ENCODE measurements around the gene NXF1. TPM values are rescaled to one million over a fixed set of nuclear protein-coding genes. Genes with fewer than 3 reads are reported as not detected.
"Not testable (repeated sequence)": the region's sequence is repeated elsewhere in the genome, so short reads cannot be mapped to it uniquely, and the experiment has no call there.

Gene NXF1
- total and polyA plus RNA-seq, 7 donors: 36.3 to 67.0 (median 42.3) TPM

- H3K4me1 ChIP-seq: peaks cover 27% of the 10 kb centered on the region
- peak; percentile 98 to 99 for DNase-seq
- ATAC-seq: peak; percentile 96 to 98 (median 96)
- WGBS, 3 donors: 1 to 3% (median 2%) methylated on average over 46 to 60 of the region's 60 CpGs
- no peaks in the 10 kb centered on the region for H3K9me3 ChIP-seq
- no peaks in the 10 kb centered on the region for H3K27me3 ChIP-seq (ENCODE audit: insufficient read depth in 3 of 3, low read length in 2 of 3)
- no peak for TF ChIP-seq CTCF (IDR thresholded peaks at IDR 0.05)
- peak within 1 kb of the TSS; percentile 86 for H3K4me3 ChIP-seq
- peaks cover 4 to 38% of the 10 kb centered on the region in 2 donors for H3K36me3 ChIP-seq (ENCODE audit: insufficient read depth in 1 of 2, low read depth in 1 of 2)
- peak within 1 kb of the TSS; percentile 98 for H3K27ac ChIP-seq
- intact Hi-C loops (cut with DNase I): no loop called here
Measured at GRCh38 chr11:62771144-62772021, 33.9 kb downstream of the NXF1 start, which contains the start of gene TAF6L. Gene TAF6L, plus strand, starts transcription at chr11:62771396. Its CDS starts 4,388 bp downstream, at chr11:62775784.

DNA sequence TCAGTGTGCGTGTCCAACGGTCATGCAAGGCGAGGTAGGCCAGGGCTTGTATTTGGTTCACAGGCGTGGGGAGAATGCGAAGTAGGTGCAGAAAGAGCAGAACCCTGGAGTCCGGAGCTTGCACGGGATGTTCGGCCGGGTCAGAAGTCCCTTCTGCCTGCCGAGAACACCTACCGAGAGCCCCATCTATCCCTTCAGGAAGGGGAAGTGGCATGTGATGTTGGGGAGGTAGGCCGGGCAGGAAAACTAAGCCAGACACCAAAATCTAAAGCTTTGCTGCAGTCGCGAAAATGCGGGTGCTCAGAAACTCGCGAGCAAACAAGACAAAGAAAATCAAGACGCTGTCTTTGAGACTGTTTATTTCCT, 34.5 kb downstream of the NXF1 start:
- no peak for TF ChIP-seq CTCF (IDR thresholded peaks at IDR 0.05)
- H3K36me3 ChIP-seq (ENCODE audit: insufficient read depth in 1 of 2, low read depth in 1 of 2): peaks cover 10 to 38% of the 10 kb centered on the region in 2 donors
- H3K4me1 ChIP-seq: peaks cover 27% of the 10 kb centered on the region
- DNase-seq (peak in 1 of 2 donors; percentile 63), ATAC-seq (peak; percentile 4 to 35 (median 22))
- H3K9me3 ChIP-seq: no peaks in the 10 kb centered on the region
- H3K27ac ChIP-seq: peak overlapping the region; percentile 98
- peak overlapping the region; percentile 86 for H3K4me3 ChIP-seq
- no peaks in the 10 kb centered on the region for H3K27me3 ChIP-seq (ENCODE audit: insufficient read depth in 3 of 3, low read length in 2 of 3)
- 1% methylated on average over 18 of the region's 18 CpGs for WGBS, 3 donors
- intact Hi-C loops (cut with DNase I): no loop called here

DNA sequence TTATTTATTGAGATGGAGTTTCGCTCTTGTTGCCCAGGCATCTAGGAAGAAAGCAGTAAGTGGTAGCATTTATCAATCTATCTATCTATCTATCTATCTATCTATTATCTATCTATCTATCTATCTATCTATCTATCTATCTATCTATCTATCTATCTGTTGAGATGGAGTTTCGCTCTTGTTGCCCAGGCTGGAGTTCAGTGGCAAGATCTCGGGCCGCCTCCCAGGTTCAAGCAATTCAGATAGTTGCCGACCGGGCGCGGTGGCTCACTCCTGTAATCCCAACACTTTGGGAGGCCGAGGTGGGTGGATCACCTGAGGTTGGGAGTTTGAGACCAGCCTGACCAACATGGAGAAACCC, 44.4 kb downstream of the NXF1 start:
- H3K27ac ChIP-seq: peak overlapping the region; percentile 87
- peak in 1 of 4 donors; percentile 9 for ATAC-seq
- peaks cover 11% of the 10 kb centered on the region for H3K4me1 ChIP-seq
- WGBS, 3 donors: 32 to 40% (median 36%) methylated on average over 9 of the region's 9 CpGs
- peak overlapping the region; percentile 96 for H3K4me3 ChIP-seq
- H3K27me3 ChIP-seq (ENCODE audit: insufficient read depth in 3 of 3, low read length in 2 of 3); H3K9me3 ChIP-seq; DNase-seq: not testable (repeated sequence)
- peaks cover 4 to 30% of the 10 kb centered on the region in 2 donors for H3K36me3 ChIP-seq (ENCODE audit: insufficient read depth in 1 of 2, low read depth in 1 of 2)
- intact Hi-C loops (cut with DNase I): loop anchor here in 1 of 2 donors (5.0 kb wide), 1 partner anchor 34 kb away; the partner anchor contains the start of genes HNRNPUL2 and TTC9C

DNA sequence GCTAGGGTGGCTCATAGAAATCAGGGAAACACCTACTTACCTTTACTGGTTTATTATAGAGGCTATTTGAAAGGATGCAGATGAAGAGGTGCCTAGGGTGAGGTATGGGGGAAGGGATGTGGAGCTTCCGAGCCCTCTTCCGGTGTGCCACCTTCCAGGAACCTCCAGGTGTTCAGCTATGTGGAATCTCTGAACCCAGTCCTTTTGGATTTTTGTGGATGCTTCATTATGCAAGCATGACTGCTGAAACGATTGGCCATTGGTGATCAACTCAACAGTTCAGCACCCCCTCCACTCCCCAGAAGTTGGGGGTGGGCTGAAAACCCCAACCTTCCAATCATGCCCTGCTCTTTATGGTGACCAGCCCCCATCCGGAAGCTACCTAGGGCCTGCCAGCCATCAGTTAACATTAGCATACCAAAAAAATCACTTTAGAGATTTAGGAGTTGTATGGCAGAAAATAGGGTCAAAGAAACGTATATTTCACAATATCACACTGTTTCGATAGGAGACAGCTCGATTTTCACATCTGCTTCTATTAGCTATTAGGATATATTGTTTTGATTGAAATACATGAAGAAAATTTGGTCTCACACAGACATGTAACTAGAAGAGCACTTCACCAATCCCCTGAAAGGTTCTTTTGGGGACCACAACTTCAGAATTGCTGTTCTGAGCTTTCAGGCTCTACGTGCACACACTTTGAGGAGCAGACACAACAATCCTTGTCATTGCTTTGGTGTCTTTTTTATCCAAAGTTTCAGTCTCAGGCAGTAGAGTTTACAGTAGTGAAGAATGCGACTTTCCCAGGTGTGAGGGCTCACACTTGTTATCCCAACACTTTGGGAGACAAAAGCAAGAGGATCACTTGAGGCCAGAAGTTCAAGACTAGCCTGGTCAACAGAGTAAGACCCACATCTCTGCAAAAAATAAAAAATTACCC, 47.1 kb downstream of the NXF1 start:
- intact Hi-C loops (cut with DNase I): no loop called here
- DNase-seq (no peak), ATAC-seq (no peak)
- Histone ChIP-seq H3K4me3 (no peak overlapping the region), H3K36me3 (ENCODE audit: insufficient read depth in 1 of 2, low read depth in 1 of 2) (peaks cover 0 to 6% of the 10 kb centered on the region in 2 donors), H3K27me3 (ENCODE audit: insufficient read depth in 3 of 3, low read length in 2 of 3) (no peaks in the 10 kb centered on the region), H3K4me1 (peaks cover 16% of the 10 kb centered on the region), H3K27ac (no peak overlapping the region), H3K9me3 (no peaks in the 10 kb centered on the region)
- TF ChIP-seq CTCF (IDR thresholded peaks at IDR 0.05): no peak
- WGBS, 3 donors: 52 to 55% (median 53%) methylated on average over 9 of the region's 9 CpGs
